H1 (cell line): Measurements from ENCODE around the gene ELOVL6. TPM values are rescaled to one million over a fixed set of nuclear protein-coding genes. Genes with fewer than 3 reads are reported as not detected.

Experiments
- CTCF ChIA-PET: fragments of 300-600 bp; sonication (Branson Sonifier 250); formaldehyde crosslinking; loops from one replicate; lab custom pipeline; 2021; ENCODE audit not compliant: partially characterized antibody; lab: Charles Lee
- POLR2A ChIA-PET: fragments of 300-600 bp; sonication (Branson Sonifier 250); formaldehyde crosslinking; loops from one replicate; lab custom pipeline; 2021; ENCODE audit warnings: inconsistent platforms; ENCODE audit not compliant: partially characterized antibody; lab: Charles Lee
- DNase-seq, 2 experiments: peaks; one replicate each; pipeline versions ENCODE4 v3.0.0 to v3.0.0-alpha.2; 2010 to 2022; ENCODE audit warnings: low spot score in 2 of 2, low read depth in 1 of 2, mixed read lengths in 1 of 2
- FAIRE-seq: peaks from 2 replicates; lab custom pipeline; 2011; peaks lifted over from hg19 to GRCh38; lab: Jason Lieb, UNC
- H2AFZ ChIP-seq: 2 replicates; pipeline ENCODE4 v1.8.1; 2012; ENCODE audit warnings: low read length, inconsistent platforms
- H2AK5ac ChIP-seq: 2 replicates; pipeline ENCODE4 v1.6.1; 2013; ENCODE audit warnings: low read depth, low read length
- H2BK120ac ChIP-seq: replicated peaks from 2 replicates; pipeline ENCODE3; 2013; ENCODE audit warnings: low read depth, low read length, inconsistent platforms
- H2BK12ac ChIP-seq: 2 replicates; pipeline ENCODE4 v1.6.1; 2013; ENCODE audit warnings: low read depth, low read length
- H2BK15ac ChIP-seq: 2 replicates; pipeline ENCODE4 v1.6.1; 2013; ENCODE audit warnings: low read length
- H2BK20ac ChIP-seq: 2 replicates; pipeline ENCODE4 v1.6.1; 2013; ENCODE audit warnings: low read length
- H2BK5ac ChIP-seq: 2 replicates; pipeline ENCODE4 v1.6.1; 2013; ENCODE audit warnings: low read depth, low read length
- H3K14ac ChIP-seq: 2 replicates; pipeline ENCODE4 v1.6.1; 2013; ENCODE audit warnings: inconsistent platforms; ENCODE audit not compliant: insufficient read length
- H3K18ac ChIP-seq: 2 replicates; pipeline ENCODE4 v1.6.1; 2013; ENCODE audit warnings: low read length; ENCODE audit errors: extremely low read depth
- H3K23ac ChIP-seq: 2 replicates; pipeline ENCODE4 v1.6.1; 2013; ENCODE audit warnings: inconsistent platforms; ENCODE audit not compliant: insufficient read length
- H3K23me2 ChIP-seq: 2 replicates; pipeline ENCODE4 v1.6.1; 2013; ENCODE audit warnings: low read depth, low read length
- H3K27ac ChIP-seq: 2 replicates; pipeline ENCODE4 v1.6.1; 2011; ENCODE audit warnings: low read depth, low read length, inconsistent platforms
- H3K27me3 ChIP-seq, 4 experiments: replicated peaks in 1 of 4; 1 replicate in 1 of 4; 2 replicates in 3 of 4; pipeline versions ENCODE4 v1.6.1 to v1.8.1; 2011 to 2013; ENCODE audit warnings: low read length in 3 of 4, mild to moderate bottlenecking in 3 of 4, inconsistent platforms in 2 of 4, mixed read lengths in 2 of 4, moderate library complexity in 1 of 4; ENCODE audit not compliant: control insufficient read depth in 3 of 4, insufficient read depth in 3 of 4; ENCODE audit errors: extremely low read depth in 1 of 4
- H3K36me3 ChIP-seq, 4 experiments: 2 replicates each; pipeline versions ENCODE4 v1.6.1 to v1.8.1; 2011 to 2013; ENCODE audit warnings: mild to moderate bottlenecking in 4 of 4, low read length in 3 of 4, moderate library complexity in 2 of 4, control low read depth in 1 of 4, inconsistent platforms in 1 of 4; ENCODE audit not compliant: insufficient read depth in 4 of 4, control insufficient read depth in 2 of 4
- H3K4ac ChIP-seq: replicated peaks from 2 replicates; pipeline ENCODE3; 2013; ENCODE audit warnings: low read length, low read depth, mixed read lengths, inconsistent platforms; ENCODE audit not compliant: insufficient read length
- H3K4me1 ChIP-seq, 4 experiments: replicated peaks in 1 of 4; 1 replicate in 1 of 4; 2 replicates in 3 of 4; pipeline versions ENCODE4 v1.6.1 to v1.8.1; 2011 to 2013; ENCODE audit warnings: low read length in 3 of 4, inconsistent platforms in 2 of 4, mixed read lengths in 1 of 4; ENCODE audit not compliant: insufficient read depth in 4 of 4, control insufficient read depth in 3 of 4
- H3K4me2 ChIP-seq, 2 experiments: 2 replicates each; pipeline versions ENCODE4 v1.6.1 to v1.8.1; 2011 to 2013; ENCODE audit warnings: low read depth in 2 of 2, low read length in 2 of 2, control low read depth in 1 of 2, inconsistent platforms in 1 of 2, mild to moderate bottlenecking in 1 of 2; ENCODE audit not compliant: insufficient read depth in 1 of 2
- H3K4me3 ChIP-seq, 4 experiments: fragments of 200-600, 300-600 bp in 1 of 4; sonication (generic), shearing (Covaris generic), sonication (Bioruptor Twin) in 1 of 4; 2 replicates each; pipeline versions ENCODE4 v1.5.1 to v1.8.1; 2011 to 2016; ENCODE audit warnings: low read length in 4 of 4, low read depth in 3 of 4, control low read depth in 2 of 4, inconsistent platforms in 2 of 4, mild to moderate bottlenecking in 2 of 4, mixed read lengths in 1 of 4, moderate library complexity in 1 of 4; ENCODE audit not compliant: insufficient read depth in 2 of 4; ENCODE audit errors: extremely low read depth in 1 of 4
- H3K56ac ChIP-seq: replicated peaks from 2 replicates; pipeline ENCODE3; 2013; ENCODE audit warnings: low read depth, mild to moderate bottlenecking, mixed read lengths, low read length, inconsistent platforms; ENCODE audit not compliant: insufficient read length
- H3K79me1 ChIP-seq: 2 replicates; pipeline ENCODE4 v1.6.1; 2013; ENCODE audit warnings: low read depth, low read length, control low read depth
- H3K79me2 ChIP-seq, 2 experiments: 2 replicates each; pipeline versions ENCODE4 v1.6.1 to v1.8.1; 2012 to 2013; ENCODE audit warnings: low read length in 2 of 2, mild to moderate bottlenecking in 2 of 2, inconsistent platforms in 1 of 2; ENCODE audit not compliant: insufficient read depth in 2 of 2, control insufficient read depth in 1 of 2
- H3K9ac ChIP-seq, 4 experiments: replicated peaks in 1 of 4; 1 replicate in 1 of 4; 2 replicates in 3 of 4; pipeline versions ENCODE4 v1.6.1 to v1.8.1; 2011 to 2013; ENCODE audit warnings: low read depth in 3 of 4, low read length in 3 of 4, control low read depth in 2 of 4, mild to moderate bottlenecking in 2 of 4, moderate library complexity in 2 of 4, inconsistent platforms in 1 of 4; ENCODE audit errors: extremely low read depth in 1 of 4
- H3K9me3 ChIP-seq, 2 experiments: 2 replicates each; pipeline versions ENCODE4 v1.6.1 to v1.8.1; 2012 to 2013; ENCODE audit warnings: mild to moderate bottlenecking in 2 of 2, moderate library complexity in 2 of 2, control low read depth in 1 of 2, inconsistent platforms in 1 of 2, low read depth in 1 of 2, low read length in 1 of 2, mixed read lengths in 1 of 2; ENCODE audit not compliant: insufficient read depth in 2 of 2
- H4K20me1 ChIP-seq, 2 experiments: replicated peaks in 1 of 2; 2 replicates each; pipeline versions ENCODE3 to v1.8.1; 2011 to 2013; ENCODE audit warnings: inconsistent platforms in 2 of 2, low read length in 2 of 2, mild to moderate bottlenecking in 1 of 2; ENCODE audit not compliant: insufficient read depth in 2 of 2, control insufficient read depth in 1 of 2
- H4K5ac ChIP-seq: 2 replicates; pipeline ENCODE4 v1.6.1; 2013; ENCODE audit warnings: low read length, low read depth, mixed read lengths, inconsistent platforms; ENCODE audit not compliant: insufficient read length
- H4K8ac ChIP-seq: 2 replicates; pipeline ENCODE4 v1.8.0; 2013; ENCODE audit warnings: mild to moderate bottlenecking, moderate library complexity, low read length, inconsistent platforms; ENCODE audit not compliant: insufficient read depth; ENCODE audit errors: extremely low read depth
- H4K91ac ChIP-seq: replicated peaks from 2 replicates; pipeline ENCODE3; 2013; ENCODE audit warnings: low read length, mixed read lengths, inconsistent platforms; ENCODE audit not compliant: insufficient read length
- CREB1 ChIP-seq: IDR thresholded peaks from 2 replicates; pipeline ENCODE4 v1.6.1; 2012; ENCODE audit warnings: inconsistent platforms
- GABPA ChIP-seq: IDR thresholded peaks from 2 replicates; pipeline ENCODE4 v1.6.1; 2011; ENCODE audit warnings: mild to moderate bottlenecking, low read length, moderate library complexity, borderline replicate concordance; ENCODE audit not compliant: insufficient read depth
- GTF2F1 ChIP-seq: IDR thresholded peaks from 2 replicates; pipeline ENCODE4 v1.6.1; 2012; ENCODE audit warnings: low read depth, low read length, improper control_type of control experiment, borderline replicate concordance
- KDM5A ChIP-seq: fragments of 200-600 bp; IDR thresholded peaks from 2 replicates; pipeline ENCODE4 v1.7.1; 2012; ENCODE audit warnings: mild to moderate bottlenecking, low read length, inconsistent platforms, mixed read lengths
- NANOG ChIP-seq: IDR thresholded peaks from 2 replicates; pipeline ENCODE4 v1.6.1; 2011; ENCODE audit warnings: low read length, low read depth, mild to moderate bottlenecking, inconsistent platforms; ENCODE audit not compliant: insufficient read depth, poor library complexity, severe bottlenecking
- POLR2AphosphoS5 ChIP-seq: IDR thresholded peaks from 2 replicates; pipeline ENCODE4 v1.6.1; 2011; ENCODE audit warnings: low read depth, low read length
- RXRA ChIP-seq: IDR thresholded peaks from 2 replicates; pipeline ENCODE4 v1.6.1; 2011; ENCODE audit warnings: low read depth, mild to moderate bottlenecking, low read length, moderate library complexity; ENCODE audit not compliant: insufficient read depth
- SAP30 ChIP-seq: fragments of 300-600 bp; sonication (generic); IDR thresholded peaks from 2 replicates; pipeline ENCODE4 v1.7.1; 2012; ENCODE audit warnings: low read length, moderate library complexity, mild to moderate bottlenecking, inconsistent platforms; ENCODE audit not compliant: insufficient read depth, insufficient replicate concordance
- WGBS, 2 experiments: shearing (Covaris generic) in 1 of 2; methylation state at CpG; one replicate each; pipeline versions ENCODE4 v1.1.6 to v1.1.7; 2013 to 2015; ENCODE audit warnings: low lambda C conversion rate in 2 of 2, mixed read lengths in 2 of 2, inconsistent platforms in 1 of 2, low coverage in 1 of 2, missing lambda C conversion rate in 1 of 2; ENCODE audit not compliant: insufficient replicate concordance in 2 of 2, insufficient coverage in 1 of 2, insufficient read length in 1 of 2; ENCODE audit errors: extremely low coverage in 1 of 2, missing lambda C conversion rate in 1 of 2; 5-methylcytosine and 5-hydroxymethylcytosine counted together
- polyA plus RNA-seq, 7 experiments: library from polyadenylated mRNA; depleted of rRNA in 3 of 7; stranded (reverse) in 5 of 7; unstranded in 2 of 7; fragments of >200 nt in 5 of 7; fragments of 200-250 nt in 2 of 7; gene quantifications; 1 replicate in 5 of 7; 2 replicates in 1 of 7; 4 replicates in 1 of 7; pipeline versions ENCODE4 v1.2.1 to v1.2.3, GENCODE V29; 2011 to 2013; ENCODE audit warnings: missing spikeins in 2 of 7, mixed read lengths in 2 of 7
- total RNA-seq: library from RNA; stranded (reverse); fragmentation: NEBNext Ultra II Directional; extraction: Animal tissue kit (Norgen Biotek cat#: 25700); gene quantifications from 2 replicates; pipeline ENCODE4 v1.2.1, GENCODE V29; 2021
- TF ChIP-seq, protein P1 (sequence below): IDR thresholded peaks from 2 replicates; pipeline ENCODE4 v1.6.1; 2012; ENCODE audit warnings: inconsistent platforms
- TF ChIP-seq, protein P2 (sequence below): IDR thresholded peaks from 2 replicates; pipeline ENCODE4 v1.6.1; 2011; ENCODE audit warnings: low read depth, mild to moderate bottlenecking, low read length; ENCODE audit not compliant: insufficient read depth

ELOVL6 gene
- total and polyA plus RNA-seq, 2 of the 8 experiments (the other 6 are each of a cell fraction or from before 2014, with no cell fraction given), result 27.8 to 86.6 TPM

DNA sequence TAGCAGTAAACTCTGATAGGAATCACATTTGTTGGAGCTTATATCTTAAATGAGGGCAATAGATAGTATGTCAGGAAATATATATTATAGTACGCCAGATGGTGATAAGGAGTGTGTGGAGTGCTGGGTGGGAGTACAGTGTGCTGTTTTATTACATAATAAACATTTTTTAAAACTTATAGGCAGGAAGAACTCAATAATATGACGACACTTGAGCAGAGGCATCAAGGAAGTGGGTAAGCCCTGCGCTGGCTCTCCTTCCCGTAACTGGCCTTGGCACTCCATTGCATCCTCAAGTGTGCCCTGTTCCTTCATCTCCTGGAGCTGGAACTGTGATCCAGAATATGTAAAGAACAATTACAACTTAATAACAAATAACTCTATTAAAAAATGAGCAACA, 123.8 kb downstream of the ELOVL6 start:
- no peak overlapping the region for H3K4me2 ChIP-seq
- no peak overlapping the region for H2BK120ac ChIP-seq
- H3K9me3 ChIP-seq, result peaks cover 0 to 5% of the 10 kb centered on the region in 2 experiments; a peak in 1 of 4 replicates
- no peak overlapping the region for H2BK15ac ChIP-seq
- DNase-seq (no peak), FAIRE-seq (no peak)
- no peaks in the 10 kb centered on the region for H3K79me1 ChIP-seq
- H2BK12ac ChIP-seq, result no peak overlapping the region
- 96% methylated on average over 4 of the region's 4 CpGs; no CpG with 5 or more reads in 1 of the 2 experiments for WGBS, 2 experiments
- CTCF ChIA-PET, result interaction anchor here (0.9 kb wide), 1 partner anchor 25 kb away, joined by 3 read pairs; no protein-coding TSS in a partner anchor
- no peak overlapping the region for H3K9ac ChIP-seq
- H4K5ac ChIP-seq, result no peak overlapping the region
- H4K91ac ChIP-seq, result no peak overlapping the region
- peaks cover 0 to 20% of the 10 kb centered on the region in 2 experiments; a peak in 2 of 4 replicates for H3K79me2 ChIP-seq
- no peak overlapping the region for H3K4me3 ChIP-seq
- H2BK20ac ChIP-seq, result no peak overlapping the region
- H3K23ac ChIP-seq, result no peak overlapping the region
- no peak overlapping the region for H2AFZ ChIP-seq
- no peak overlapping the region for H3K18ac ChIP-seq
- H3K27ac ChIP-seq, result no peak overlapping the region
- peaks cover 0 to 2% (median 0%) of the 10 kb centered on the region in 4 experiments; a peak in 2 of 8 replicates for H3K36me3 ChIP-seq
- H4K20me1 ChIP-seq, result no peaks in the 10 kb centered on the region
- POLR2A ChIA-PET, result no interaction called here
- peaks cover 0 to 7% (median 1%) of the 10 kb centered on the region in 4 experiments; a peak in 1 of 7 replicates for H3K4me1 ChIP-seq
- no peak overlapping the region for H3K4ac ChIP-seq
- no peak overlapping the region for H2AK5ac ChIP-seq
- H3K56ac ChIP-seq, result no peak overlapping the region
- H4K8ac ChIP-seq, result no peak overlapping the region
- no peak overlapping the region for H2BK5ac ChIP-seq
- H3K14ac ChIP-seq, result no peak overlapping the region
- H3K27me3 ChIP-seq, result no peaks in the 10 kb centered on the region
- no peaks in the 10 kb centered on the region for H3K23me2 ChIP-seq
- TF ChIP-seq CREB1 (no peak), POLR2AphosphoS5 (no peak), KDM5A (no peak), GABPA (no peak), SAP30 (no peak), GTF2F1 (no peak), RXRA (no peak), NANOG (no peak)
- TF ChIP-seq, protein P1, sequence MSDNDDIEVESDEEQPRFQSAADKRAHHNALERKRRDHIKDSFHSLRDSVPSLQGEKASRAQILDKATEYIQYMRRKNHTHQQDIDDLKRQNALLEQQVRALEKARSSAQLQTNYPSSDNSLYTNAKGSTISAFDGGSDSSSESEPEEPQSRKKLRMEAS, result no peak
- TF ChIP-seq, protein P2, sequence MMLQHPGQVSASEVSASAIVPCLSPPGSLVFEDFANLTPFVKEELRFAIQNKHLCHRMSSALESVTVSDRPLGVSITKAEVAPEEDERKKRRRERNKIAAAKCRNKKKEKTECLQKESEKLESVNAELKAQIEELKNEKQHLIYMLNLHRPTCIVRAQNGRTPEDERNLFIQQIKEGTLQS, result no peak
